H9 (cell line): ENCODE data around the gene TMX1. TPM values are rescaled to one million over a fixed set of nuclear protein-coding genes. Genes with fewer than 3 reads are reported as not detected.

Experiments used
- DNase-seq: peaks from one replicate; pipeline ENCODE4 v3.0.0-alpha.2; 2017
- H2AFZ ChIP-seq: one replicate; pipeline ENCODE4 v1.6.1; 2013; ENCODE audit warnings: mild to moderate bottlenecking, low read length, control low read depth, moderate library complexity
- H2AK5ac ChIP-seq: 2 replicates; pipeline ENCODE4 v1.6.1; 2013; ENCODE audit warnings: low read length, control low read depth, mixed read lengths; ENCODE audit not compliant: insufficient read length
- H2BK120ac ChIP-seq: one replicate; pipeline ENCODE4 v1.6.1; 2013; ENCODE audit warnings: low read depth, mild to moderate bottlenecking, low read length, control low read depth, inconsistent platforms; ENCODE audit not compliant: poor library complexity, severe bottlenecking
- H2BK12ac ChIP-seq: 2 replicates; pipeline ENCODE4 v1.6.1; 2013; ENCODE audit warnings: low read length, control low read depth, mixed read lengths, low read depth; ENCODE audit not compliant: insufficient read length
- H2BK15ac ChIP-seq: 2 replicates; pipeline ENCODE4 v1.6.1; 2013; ENCODE audit warnings: low read depth, low read length, control low read depth
- H2BK20ac ChIP-seq: one replicate; pipeline ENCODE4 v1.6.1; 2013; ENCODE audit warnings: low read depth, mild to moderate bottlenecking, low read length, control low read depth, inconsistent platforms; ENCODE audit not compliant: poor library complexity, severe bottlenecking
- H2BK5ac ChIP-seq: 2 replicates; pipeline ENCODE4 v1.6.1; 2013; ENCODE audit warnings: low read length, control low read depth, mixed read lengths; ENCODE audit not compliant: insufficient read length
- H3K14ac ChIP-seq: 2 replicates; pipeline ENCODE4 v1.6.1; 2013; ENCODE audit warnings: low read length, control low read depth; ENCODE audit not compliant: insufficient read depth
- H3K18ac ChIP-seq: 2 replicates; pipeline ENCODE4 v1.6.1; 2013; ENCODE audit warnings: low read depth, mild to moderate bottlenecking, mixed read lengths, low read length, control low read depth; ENCODE audit not compliant: insufficient read length
- H3K23ac ChIP-seq: 2 replicates; pipeline ENCODE4 v1.6.1; 2013; ENCODE audit warnings: low read length, control low read depth, mixed read lengths, low read depth; ENCODE audit not compliant: insufficient read length
- H3K23me2 ChIP-seq: 2 replicates; pipeline ENCODE4 v1.6.1; 2013; ENCODE audit warnings: low read depth, mild to moderate bottlenecking, mixed read lengths, low read length, control low read depth; ENCODE audit not compliant: insufficient read length, poor library complexity, severe bottlenecking
- H3K27ac ChIP-seq: 2 replicates; pipeline ENCODE4 v1.5.1; 2013; ENCODE audit warnings: low read length, control low read depth, mixed read lengths, low read depth; ENCODE audit not compliant: insufficient read length
- H3K27me3 ChIP-seq: 2 replicates; pipeline ENCODE4 v1.6.1; 2013; ENCODE audit warnings: low read length, control low read depth, inconsistent platforms; ENCODE audit not compliant: insufficient read depth
- H3K4ac ChIP-seq: 2 replicates; pipeline ENCODE4 v1.6.1; 2013; ENCODE audit warnings: low read depth, mild to moderate bottlenecking, control low read depth, inconsistent platforms, low read length, moderate library complexity
- H3K4me1 ChIP-seq: 2 replicates; pipeline ENCODE4 v1.6.1; 2013; ENCODE audit warnings: low read length, control low read depth, inconsistent platforms; ENCODE audit not compliant: insufficient read depth
- H3K4me2 ChIP-seq: 2 replicates; pipeline ENCODE4 v1.6.1; 2013; ENCODE audit warnings: low read length, control low read depth, mixed read lengths; ENCODE audit not compliant: insufficient read length, insufficient read depth
- H3K56ac ChIP-seq: 2 replicates; pipeline ENCODE4 v1.6.1; 2013; ENCODE audit warnings: low read depth, mild to moderate bottlenecking, mixed read lengths, low read length, control low read depth; ENCODE audit not compliant: insufficient read length
- H3K79me1 ChIP-seq: 2 replicates; pipeline ENCODE4 v1.6.1; 2013; ENCODE audit warnings: low read depth, mild to moderate bottlenecking, moderate library complexity, low read length, control low read depth, inconsistent platforms; ENCODE audit not compliant: insufficient read depth, poor library complexity, severe bottlenecking
- H3K79me2 ChIP-seq: 2 replicates; pipeline ENCODE4 v1.6.1; 2013; ENCODE audit warnings: low read length, control low read depth, inconsistent platforms; ENCODE audit not compliant: insufficient read depth
- H3K9ac ChIP-seq: 2 replicates; pipeline ENCODE4 v1.6.1; 2013; ENCODE audit warnings: low read length, control low read depth, mixed read lengths; ENCODE audit not compliant: insufficient read length; ENCODE audit errors: extremely low read depth
- H3K9me3 ChIP-seq: one replicate; pipeline ENCODE4 v1.6.1; 2013; ENCODE audit warnings: low read depth, low read length, inconsistent platforms; ENCODE audit not compliant: control insufficient read depth
- H3T11ph ChIP-seq: one replicate; pipeline ENCODE4 v1.6.1; 2013; ENCODE audit warnings: mild to moderate bottlenecking, low read length, control low read depth, inconsistent platforms
- H4K20me1 ChIP-seq: one replicate; pipeline ENCODE4 v1.6.1; 2013; ENCODE audit not compliant: control insufficient read depth, insufficient read length, insufficient read depth
- H4K5ac ChIP-seq: 2 replicates; pipeline ENCODE4 v1.6.1; 2013; ENCODE audit warnings: low read depth, mild to moderate bottlenecking, mixed read lengths, low read length, control low read depth; ENCODE audit not compliant: insufficient read length
- H4K8ac ChIP-seq: replicated peaks from 2 replicates; pipeline ENCODE4 v1.6.1; 2013; ENCODE audit warnings: low read length, control low read depth, mixed read lengths, low read depth; ENCODE audit not compliant: insufficient read length
- H4K91ac ChIP-seq: 2 replicates; pipeline ENCODE4 v1.6.1; 2013; ENCODE audit warnings: low read depth, mild to moderate bottlenecking, moderate library complexity, mixed read lengths, low read length, control low read depth; ENCODE audit not compliant: insufficient read length
- H3K27ac Mint-ChIP-seq, 3 experiments: 2 replicates in 2 of 3; 3 replicates in 1 of 3; pipeline ENCODE4 v1.8.0; 2020 to 2021; ENCODE audit warnings: mixed read lengths in 3 of 3, mild to moderate bottlenecking in 1 of 3, moderate library complexity in 1 of 3
- H3K27me3 Mint-ChIP-seq: 2 replicates; pipeline ENCODE4 v1.8.0; 2021; ENCODE audit warnings: low read depth, mild to moderate bottlenecking, moderate library complexity, mixed read lengths
- H3K36me3 Mint-ChIP-seq, 3 experiments: 2 replicates in 2 of 3; 3 replicates in 1 of 3; pipeline ENCODE4 v1.8.0; 2020 to 2021; ENCODE audit warnings: low read depth in 3 of 3, mixed read lengths in 3 of 3; ENCODE audit not compliant: insufficient read depth in 1 of 3
- H3K4me1 Mint-ChIP-seq, 2 experiments: 2 replicates each; pipeline ENCODE4 v1.8.0; 2020; ENCODE audit warnings: mixed read lengths in 2 of 2
- H3K4me3 Mint-ChIP-seq, 2 experiments: 2 replicates in 1 of 2; 3 replicates in 1 of 2; pipeline ENCODE4 v1.8.0; 2020 to 2021; ENCODE audit warnings: mild to moderate bottlenecking in 2 of 2, mixed read lengths in 2 of 2, moderate library complexity in 1 of 2
- H3K9me3 Mint-ChIP-seq, 2 experiments: 2 replicates in 1 of 2; 3 replicates in 1 of 2; pipeline ENCODE4 v1.8.0; 2020; ENCODE audit warnings: mild to moderate bottlenecking in 2 of 2, mixed read lengths in 2 of 2, moderate library complexity in 1 of 2
- total RNA-seq: library from RNA; stranded (reverse); gene quantifications from 2 replicates; pipeline ENCODE4 v1.2.1, GENCODE V29; 2021
- TF ChIP-seq, protein P1 (sequence below): fragments of 200-600 bp; sonication (generic); conservative IDR thresholded peaks from 3 replicates; pipeline ENCODE4 v1.8.0; 2021; ENCODE audit warnings: antibody characterized with exemption, mild to moderate bottlenecking

The TMX1 gene
- total RNA-seq, 1 experiment from 2014 or later = 83.5 TPM

DNA sequence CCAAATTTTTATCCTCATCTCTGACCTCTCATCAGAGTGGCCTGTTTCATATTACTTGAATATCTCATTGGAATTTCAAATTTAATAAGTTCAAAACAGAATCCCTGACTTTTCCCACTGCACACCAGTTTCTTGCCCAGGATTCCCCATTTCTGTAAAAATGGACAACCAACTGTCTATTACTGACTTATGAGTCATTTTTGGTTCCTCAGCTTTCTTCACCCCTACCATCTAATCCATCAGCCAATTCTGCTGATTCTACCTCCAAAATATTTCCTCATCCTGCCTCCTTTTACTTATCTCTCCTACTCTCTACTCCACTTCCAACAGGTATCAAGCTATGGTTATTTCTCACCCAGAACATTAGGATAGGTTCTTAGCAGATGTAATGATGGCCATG, 44.2 kb downstream of the TMX1 start:
- Mint-ChIP-seq H3K36me3 (peaks cover 5 to 45% (median 6%) of the 10 kb centered on the region in 3 experiments; a peak in 6 of 7 replicates), H3K4me3 (no peak overlapping the region), H3K4me1 (peaks cover 4 to 5% of the 10 kb centered on the region in 2 experiments; a peak in 2 of 4 replicates), H3K27me3 (no peaks in the 10 kb centered on the region), H3K27ac (no peak overlapping the region), H3K9me3 (no peaks in the 10 kb centered on the region)
- Histone ChIP-seq H3K4me1 (no peaks in the 10 kb centered on the region), H3K14ac (no peak overlapping the region), H3K4ac (no peak overlapping the region), H4K8ac (no peak overlapping the region), H3K4me2 (no peak overlapping the region), H2BK12ac (no peak overlapping the region), H2BK15ac (no peak overlapping the region), H2AK5ac (no peak overlapping the region), H3K56ac (no peak overlapping the region), H3T11ph (no peak overlapping the region), H3K79me1 (no peaks in the 10 kb centered on the region), H3K9me3 (no peaks in the 10 kb centered on the region), H4K91ac (no peak overlapping the region), H3K18ac (no peak overlapping the region), H3K23ac (no peak overlapping the region), H3K27ac (no peak overlapping the region), H4K5ac (no peak overlapping the region), H4K20me1 (no peaks in the 10 kb centered on the region), H2AFZ (no peak overlapping the region), H2BK20ac (no peak overlapping the region), H3K9ac (no peak overlapping the region), H3K23me2 (no peaks in the 10 kb centered on the region), H3K79me2 (no peaks in the 10 kb centered on the region), H3K27me3 (no peaks in the 10 kb centered on the region), H2BK5ac (no peak overlapping the region), H2BK120ac (no peak overlapping the region)
- TF ChIP-seq, protein P1, sequence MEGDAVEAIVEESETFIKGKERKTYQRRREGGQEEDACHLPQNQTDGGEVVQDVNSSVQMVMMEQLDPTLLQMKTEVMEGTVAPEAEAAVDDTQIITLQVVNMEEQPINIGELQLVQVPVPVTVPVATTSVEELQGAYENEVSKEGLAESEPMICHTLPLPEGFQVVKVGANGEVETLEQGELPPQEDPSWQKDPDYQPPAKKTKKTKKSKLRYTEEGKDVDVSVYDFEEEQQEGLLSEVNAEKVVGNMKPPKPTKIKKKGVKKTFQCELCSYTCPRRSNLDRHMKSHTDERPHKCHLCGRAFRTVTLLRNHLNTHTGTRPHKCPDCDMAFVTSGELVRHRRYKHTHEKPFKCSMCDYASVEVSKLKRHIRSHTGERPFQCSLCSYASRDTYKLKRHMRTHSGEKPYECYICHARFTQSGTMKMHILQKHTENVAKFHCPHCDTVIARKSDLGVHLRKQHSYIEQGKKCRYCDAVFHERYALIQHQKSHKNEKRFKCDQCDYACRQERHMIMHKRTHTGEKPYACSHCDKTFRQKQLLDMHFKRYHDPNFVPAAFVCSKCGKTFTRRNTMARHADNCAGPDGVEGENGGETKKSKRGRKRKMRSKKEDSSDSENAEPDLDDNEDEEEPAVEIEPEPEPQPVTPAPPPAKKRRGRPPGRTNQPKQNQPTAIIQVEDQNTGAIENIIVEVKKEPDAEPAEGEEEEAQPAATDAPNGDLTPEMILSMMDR = no peak
- no peak for DNase-seq
